OCI-LY1 (cell line): ENCODE results near the gene CDH23.

ENCODE experiments used
- EZH2 ChIP-seq: fragments of 200-600 bp; sonication (generic), shearing (Covaris generic); IDR thresholded peaks from 2 replicates; pipeline ENCODE4 v1.8.0; 2017; ENCODE audit warnings: borderline replicate concordance, mixed run types, mild to moderate bottlenecking, antibody characterized with exemption, low read length, moderate library complexity, mixed read lengths
- TF ChIP-seq, protein P1 (sequence below): fragments of 200-600 bp; sonication (generic), shearing (Covaris generic); IDR thresholded peaks from 2 replicates; pipeline ENCODE4 v1.5.1; 2017; ENCODE audit warnings: mild to moderate bottlenecking, antibody characterized with exemption, low read length, moderate library complexity, mixed read lengths

DNA sequence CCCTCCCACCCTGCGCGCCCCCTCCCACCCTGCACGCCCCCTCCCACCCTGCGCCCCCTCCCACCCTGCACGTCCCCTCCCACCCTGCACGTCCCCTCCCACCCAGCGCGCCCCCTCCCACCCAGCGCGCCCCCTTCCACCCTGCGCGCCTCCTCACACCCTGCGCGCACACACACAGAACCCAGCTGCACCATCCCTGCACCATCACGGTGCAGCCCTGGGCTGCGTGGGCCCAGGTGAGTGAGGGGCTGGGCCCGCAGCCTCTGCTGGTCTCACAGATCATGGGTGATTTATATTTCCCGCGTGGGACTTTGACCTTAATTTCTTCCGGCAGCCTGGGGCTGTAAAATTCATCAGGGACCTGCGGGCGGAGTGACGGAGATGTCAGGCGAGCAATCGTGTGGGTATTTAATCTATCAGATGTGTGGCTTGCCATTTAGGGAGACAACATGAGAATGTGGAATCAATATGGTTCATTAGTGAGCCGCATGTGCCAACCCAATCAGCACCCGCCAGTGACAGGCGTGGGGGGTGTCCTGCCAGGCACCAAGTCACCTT lies 265.1 kb downstream of the CDH23 start:
- TF ChIP-seq, protein P1, sequence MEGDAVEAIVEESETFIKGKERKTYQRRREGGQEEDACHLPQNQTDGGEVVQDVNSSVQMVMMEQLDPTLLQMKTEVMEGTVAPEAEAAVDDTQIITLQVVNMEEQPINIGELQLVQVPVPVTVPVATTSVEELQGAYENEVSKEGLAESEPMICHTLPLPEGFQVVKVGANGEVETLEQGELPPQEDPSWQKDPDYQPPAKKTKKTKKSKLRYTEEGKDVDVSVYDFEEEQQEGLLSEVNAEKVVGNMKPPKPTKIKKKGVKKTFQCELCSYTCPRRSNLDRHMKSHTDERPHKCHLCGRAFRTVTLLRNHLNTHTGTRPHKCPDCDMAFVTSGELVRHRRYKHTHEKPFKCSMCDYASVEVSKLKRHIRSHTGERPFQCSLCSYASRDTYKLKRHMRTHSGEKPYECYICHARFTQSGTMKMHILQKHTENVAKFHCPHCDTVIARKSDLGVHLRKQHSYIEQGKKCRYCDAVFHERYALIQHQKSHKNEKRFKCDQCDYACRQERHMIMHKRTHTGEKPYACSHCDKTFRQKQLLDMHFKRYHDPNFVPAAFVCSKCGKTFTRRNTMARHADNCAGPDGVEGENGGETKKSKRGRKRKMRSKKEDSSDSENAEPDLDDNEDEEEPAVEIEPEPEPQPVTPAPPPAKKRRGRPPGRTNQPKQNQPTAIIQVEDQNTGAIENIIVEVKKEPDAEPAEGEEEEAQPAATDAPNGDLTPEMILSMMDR: no peak
- TF ChIP-seq EZH2: no peak
